ENCODE data around the gene LTB4R2. TPM values are rescaled to one million over a fixed set of nuclear protein-coding genes. Genes with fewer than 3 reads are reported as not detected.

LTB4R2 gene
- total RNA-seq, 1 donor from 2014 or later, result 9.3 TPM

GRCh38 chr14:24355009-24355408 is 45.1 kb downstream of the LTB4R2 start:
- peaks cover 32% of the 10 kb centered on the region for H3K27me3 ChIP-seq (ENCODE audit: insufficient read depth, low read length)
- no peak overlapping the region for H3K4me2 ChIP-seq (ENCODE audit: low read length)
- no peaks in the 10 kb centered on the region for H4K20me1 ChIP-seq (ENCODE audit: insufficient read depth, low read length)
- no peaks in the 10 kb centered on the region for H3K9me3 ChIP-seq (ENCODE audit: insufficient read depth, low read depth, low read length)
- Mint-ChIP-seq H3K4me3 (ENCODE audit: unreplicated experiment) (no peak overlapping the region), H3K27ac (ENCODE audit: unreplicated experiment) (no peak overlapping the region), H3K9me3 (ENCODE audit: unreplicated experiment) (peaks cover 2% of the 10 kb centered on the region), H3K27me3 (ENCODE audit: low read depth, unreplicated experiment) (peaks cover 38% of the 10 kb centered on the region), H3K36me3 (ENCODE audit: low read depth, unreplicated experiment) (no peaks in the 10 kb centered on the region), H3K4me1 (ENCODE audit: low read depth, unreplicated experiment) (peaks cover 2% of the 10 kb centered on the region)
- TF ChIP-seq, protein P1, sequence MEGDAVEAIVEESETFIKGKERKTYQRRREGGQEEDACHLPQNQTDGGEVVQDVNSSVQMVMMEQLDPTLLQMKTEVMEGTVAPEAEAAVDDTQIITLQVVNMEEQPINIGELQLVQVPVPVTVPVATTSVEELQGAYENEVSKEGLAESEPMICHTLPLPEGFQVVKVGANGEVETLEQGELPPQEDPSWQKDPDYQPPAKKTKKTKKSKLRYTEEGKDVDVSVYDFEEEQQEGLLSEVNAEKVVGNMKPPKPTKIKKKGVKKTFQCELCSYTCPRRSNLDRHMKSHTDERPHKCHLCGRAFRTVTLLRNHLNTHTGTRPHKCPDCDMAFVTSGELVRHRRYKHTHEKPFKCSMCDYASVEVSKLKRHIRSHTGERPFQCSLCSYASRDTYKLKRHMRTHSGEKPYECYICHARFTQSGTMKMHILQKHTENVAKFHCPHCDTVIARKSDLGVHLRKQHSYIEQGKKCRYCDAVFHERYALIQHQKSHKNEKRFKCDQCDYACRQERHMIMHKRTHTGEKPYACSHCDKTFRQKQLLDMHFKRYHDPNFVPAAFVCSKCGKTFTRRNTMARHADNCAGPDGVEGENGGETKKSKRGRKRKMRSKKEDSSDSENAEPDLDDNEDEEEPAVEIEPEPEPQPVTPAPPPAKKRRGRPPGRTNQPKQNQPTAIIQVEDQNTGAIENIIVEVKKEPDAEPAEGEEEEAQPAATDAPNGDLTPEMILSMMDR (IDR thresholded peaks at IDR 0.05; ENCODE audit: insufficient read depth, low read depth, low read length), result no peak
- no peak for TF ChIP-seq EZH2 (IDR thresholded peaks at IDR 0.05; ENCODE audit: insufficient read depth, low read length)
- H3K4me1 ChIP-seq (ENCODE audit: insufficient read depth, low read length), result no peaks in the 10 kb centered on the region
- no peak for DNase-seq (ENCODE audit: low read depth)
- no peak overlapping the region for H3K27ac ChIP-seq (ENCODE audit: low read depth, low read length)
- H3K79me2 ChIP-seq (ENCODE audit: insufficient read depth, low read length), result no peaks in the 10 kb centered on the region
- H2AFZ ChIP-seq (ENCODE audit: low read depth, low read length), result no peak overlapping the region
- H3K36me3 ChIP-seq (ENCODE audit: insufficient read depth, low read length), result no peaks in the 10 kb centered on the region
- H3K4me3 ChIP-seq (ENCODE audit: insufficient read depth, low read depth, low read length), result no peak overlapping the region
- H3K9ac ChIP-seq (ENCODE audit: low read length), result no peak overlapping the region
- no peak for FAIRE-seq

DNA sequence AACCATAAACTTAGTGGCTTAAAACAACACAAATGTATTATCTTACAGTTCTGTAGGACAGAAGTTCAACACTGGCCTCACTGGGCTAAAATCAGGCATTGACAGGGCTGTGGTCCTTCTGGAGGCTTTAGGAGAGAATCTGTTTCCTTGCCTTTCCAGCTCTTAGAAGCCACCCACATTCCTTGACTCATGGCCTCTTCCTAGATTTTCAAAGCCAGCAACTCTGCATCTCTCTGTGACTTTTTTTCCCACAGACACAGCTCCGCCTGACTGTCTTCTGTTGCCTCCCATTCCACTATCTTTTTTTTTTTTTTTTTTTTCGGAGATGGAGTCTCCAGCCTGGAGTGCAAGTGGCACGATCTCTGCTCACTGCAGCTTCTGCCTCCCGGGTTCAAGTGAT is 46.3 kb downstream of the LTB4R2 start:
- DNase-seq (ENCODE audit: low read depth) (no peak), FAIRE-seq (no peak)
- Mint-ChIP-seq H3K4me3 (ENCODE audit: unreplicated experiment) (no peak overlapping the region), H3K9me3 (ENCODE audit: unreplicated experiment) (peaks cover 2% of the 10 kb centered on the region), H3K36me3 (ENCODE audit: low read depth, unreplicated experiment) (no peaks in the 10 kb centered on the region), H3K27me3 (ENCODE audit: low read depth, unreplicated experiment) (peaks cover 36% of the 10 kb centered on the region), H3K27ac (ENCODE audit: unreplicated experiment) (no peak overlapping the region), H3K4me1 (ENCODE audit: low read depth, unreplicated experiment) (peaks cover 2% of the 10 kb centered on the region)
- Histone ChIP-seq H3K4me1 (ENCODE audit: insufficient read depth, low read length) (no peaks in the 10 kb centered on the region), H3K79me2 (ENCODE audit: insufficient read depth, low read length) (no peaks in the 10 kb centered on the region), H3K9ac (ENCODE audit: low read length) (no peak overlapping the region), H4K20me1 (ENCODE audit: insufficient read depth, low read length) (no peaks in the 10 kb centered on the region), H3K4me2 (ENCODE audit: low read length) (no peak overlapping the region), H3K9me3 (ENCODE audit: insufficient read depth, low read depth, low read length) (no peaks in the 10 kb centered on the region), H3K27ac (ENCODE audit: low read depth, low read length) (no peak overlapping the region), H2AFZ (ENCODE audit: low read depth, low read length) (no peak overlapping the region), H3K27me3 (ENCODE audit: insufficient read depth, low read length) (peaks cover 24% of the 10 kb centered on the region), H3K36me3 (ENCODE audit: insufficient read depth, low read length) (no peaks in the 10 kb centered on the region), H3K4me3 (ENCODE audit: insufficient read depth, low read depth, low read length) (no peak overlapping the region)
- TF ChIP-seq, protein P1 (IDR thresholded peaks at IDR 0.05; ENCODE audit: insufficient read depth, low read depth, low read length), result no peak
- TF ChIP-seq EZH2 (IDR thresholded peaks at IDR 0.05; ENCODE audit: insufficient read depth, low read length), result no peak

- H3K9me3 ChIP-seq (ENCODE audit: insufficient read depth, low read depth, low read length), result no peaks in the 10 kb centered on the region
- peaks cover 27% of the 10 kb centered on the region for H3K27me3 Mint-ChIP-seq (ENCODE audit: low read depth, unreplicated experiment)
- no peak overlapping the region for H3K4me2 ChIP-seq (ENCODE audit: low read length)
- H3K27ac Mint-ChIP-seq (ENCODE audit: unreplicated experiment), result no peak overlapping the region
- H3K27me3 ChIP-seq (ENCODE audit: insufficient read depth, low read length), result peaks cover 5% of the 10 kb centered on the region
- TF ChIP-seq EZH2 (IDR thresholded peaks at IDR 0.05; ENCODE audit: insufficient read depth, low read length), result no peak
- TF ChIP-seq, protein P1 (IDR thresholded peaks at IDR 0.05; ENCODE audit: insufficient read depth, low read depth, low read length), result no peak
- H4K20me1 ChIP-seq (ENCODE audit: insufficient read depth, low read length), result no peaks in the 10 kb centered on the region
- no peaks in the 10 kb centered on the region for H3K36me3 ChIP-seq (ENCODE audit: insufficient read depth, low read length)
- H3K9ac ChIP-seq (ENCODE audit: low read length), result no peak overlapping the region
- H3K9me3 Mint-ChIP-seq (ENCODE audit: unreplicated experiment), result no peaks in the 10 kb centered on the region
- H2AFZ ChIP-seq (ENCODE audit: low read depth, low read length), result no peak overlapping the region
- peaks cover 4% of the 10 kb centered on the region for H3K4me1 ChIP-seq (ENCODE audit: insufficient read depth, low read length)
- no peaks in the 10 kb centered on the region for H3K36me3 Mint-ChIP-seq (ENCODE audit: low read depth, unreplicated experiment)
- H3K4me3 ChIP-seq (ENCODE audit: insufficient read depth, low read depth, low read length), result no peak overlapping the region
- peaks cover 5% of the 10 kb centered on the region for H3K4me1 Mint-ChIP-seq (ENCODE audit: low read depth, unreplicated experiment)
- no peak for DNase-seq (ENCODE audit: low read depth)
- no peak overlapping the region for H3K4me3 Mint-ChIP-seq (ENCODE audit: unreplicated experiment)
- H3K27ac ChIP-seq (ENCODE audit: low read depth, low read length), result no peak overlapping the region
- no peak for FAIRE-seq
- no peaks in the 10 kb centered on the region for H3K79me2 ChIP-seq (ENCODE audit: insufficient read depth, low read length)
These were observed 50.3 kb downstream of the LTB4R2 start for GRCh38 chr14:24360281-24360680.

Data from astrocyte (in vitro differentiated cells and primary cell).